ENCODE measurements around the gene USP40. TPM values are rescaled to one million over a fixed set of nuclear protein-coding genes. Genes with fewer than 3 reads are reported as not detected.
"Not testable (repeated sequence)": the region's sequence is repeated elsewhere in the genome, so short reads cannot be mapped to it uniquely, and the experiment has no call there.

The USP40 gene
- total RNA-seq, 1 experiment from 2014 or later: 127 TPM

GRCh38 chr2:233593201-233593600 is 26.6 kb upstream of the USP40 start:
- Histone ChIP-seq H2AFZ (no peak overlapping the region), H3K4me1 (replicated peaks; ENCODE audit: insufficient read depth) (peaks cover 11% of the 10 kb centered on the region), H3K4me2 (no peak overlapping the region), H3K36me3 (ENCODE audit: low read depth) (no peaks in the 10 kb centered on the region), H3F3A (ENCODE audit: insufficient read depth, low read depth) (no peaks in the 10 kb centered on the region), H3K27ac (no peak overlapping the region), H3K79me2 (ENCODE audit: low read depth) (no peaks in the 10 kb centered on the region), H3K4me3 (no peak overlapping the region), H3K9me2 (ENCODE audit: insufficient read depth) (no peaks in the 10 kb centered on the region), H3K9me3 (ENCODE audit: insufficient read depth, low read depth) (no peaks in the 10 kb centered on the region), H3K27me3 (ENCODE audit: insufficient read depth, low read depth) (no peaks in the 10 kb centered on the region), H4K20me1 (ENCODE audit: insufficient read depth) (no peaks in the 10 kb centered on the region)
- peak in 1 of 2 experiments; percentile 9 for DNase-seq
- BruUV-seq (replicated peaks): no TSS peak
- intact Hi-C loops (cut with micrococcal nuclease; ENCODE audit: unreplicated experiment): no loop called here
- ChIA-PET CTCF (no interaction called here), POLR2A (ENCODE audit: unreplicated experiment) (no interaction called here)
- no peak for TF ChIP-seq CTCF (conservative IDR thresholded peaks at IDR 0.05)
- TF ChIP-seq EZH2 (IDR thresholded peaks at IDR 0.05; ENCODE audit: low read depth): no peak

GRCh38 chr2:233592706-233593105 is 26.1 kb upstream of the USP40 start:
- H3K4me1 ChIP-seq (replicated peaks; ENCODE audit: insufficient read depth); H3K9me2 ChIP-seq (ENCODE audit: insufficient read depth); CTCF ChIA-PET; H3K27ac ChIP-seq; H3K36me3 ChIP-seq (ENCODE audit: low read depth); H3K79me2 ChIP-seq (ENCODE audit: low read depth); intact Hi-C loops (cut with micrococcal nuclease; ENCODE audit: unreplicated experiment); H3K4me3 ChIP-seq; H2AFZ ChIP-seq; H3K9me3 ChIP-seq (ENCODE audit: insufficient read depth, low read depth); H3K27me3 ChIP-seq (ENCODE audit: insufficient read depth, low read depth); H4K20me1 ChIP-seq (ENCODE audit: insufficient read depth); DNase-seq; H3F3A ChIP-seq (ENCODE audit: insufficient read depth, low read depth); POLR2A ChIA-PET (ENCODE audit: unreplicated experiment); H3K4me2 ChIP-seq; BruUV-seq (replicated peaks): not testable (repeated sequence)

- H3K9me3 ChIP-seq (ENCODE audit: insufficient read depth, low read depth): no peaks in the 10 kb centered on the region; the same call in 1 of the 2 replicates
- no peaks in the 10 kb centered on the region for H4K20me1 ChIP-seq (ENCODE audit: insufficient read depth)
- DNase-seq: no peak
- no peaks in the 10 kb centered on the region for H3K4me1 ChIP-seq (replicated peaks; ENCODE audit: insufficient read depth)
- no peaks in the 10 kb centered on the region for H3K9me2 ChIP-seq (ENCODE audit: insufficient read depth)
- no peak overlapping the region for H3K4me2 ChIP-seq
- POLR2A ChIA-PET (ENCODE audit: unreplicated experiment): no interaction called here
- no peak overlapping the region for H3K27ac ChIP-seq
- no peak overlapping the region for H3K4me3 ChIP-seq
- no peaks in the 10 kb centered on the region for H3K79me2 ChIP-seq (ENCODE audit: low read depth)
- no peak overlapping the region for H2AFZ ChIP-seq
- no TSS peak for BruUV-seq (replicated peaks)
- no peaks in the 10 kb centered on the region for H3K27me3 ChIP-seq (ENCODE audit: insufficient read depth, low read depth)
- no peaks in the 10 kb centered on the region for H3K36me3 ChIP-seq (ENCODE audit: low read depth)
- H3F3A ChIP-seq (ENCODE audit: insufficient read depth, low read depth): no peaks in the 10 kb centered on the region
- no peak for TF ChIP-seq CTCF (conservative IDR thresholded peaks at IDR 0.05)
- CTCF ChIA-PET: no interaction called here
- intact Hi-C loops (cut with micrococcal nuclease; ENCODE audit: unreplicated experiment): no loop called here
These were observed 21.8 kb upstream of the USP40 start for GRCh38 chr2:233588400-233588799.

GRCh38 chr2:233584210-233584609 is 17.6 kb upstream of the USP40 start:
- DNase-seq: no peak
- intact Hi-C loops (cut with micrococcal nuclease; ENCODE audit: unreplicated experiment): no loop called here
- Histone ChIP-seq H3K79me2 (ENCODE audit: low read depth) (no peaks in the 10 kb centered on the region), H3K4me2 (no peak overlapping the region), H3K27ac (no peak overlapping the region), H2AFZ (0 out of 2 replicates have a peak overlapping the region, but pooled peaks have one; percentile 7), H4K20me1 (ENCODE audit: insufficient read depth) (no peaks in the 10 kb centered on the region), H3K4me1 (replicated peaks; ENCODE audit: insufficient read depth) (no peaks in the 10 kb centered on the region), H3K36me3 (ENCODE audit: low read depth) (no peaks in the 10 kb centered on the region), H3K9me2 (ENCODE audit: insufficient read depth) (no peaks in the 10 kb centered on the region), H3K27me3 (ENCODE audit: insufficient read depth, low read depth) (no peaks in the 10 kb centered on the region), H3K9me3 (ENCODE audit: insufficient read depth, low read depth) (no peaks in the 10 kb centered on the region; the same call in 1 of the 2 replicates), H3K4me3 (no peak overlapping the region), H3F3A (ENCODE audit: insufficient read depth, low read depth) (no peaks in the 10 kb centered on the region)
- ChIA-PET CTCF (no interaction called here), POLR2A (ENCODE audit: unreplicated experiment) (no interaction called here)
- TF ChIP-seq CTCF (conservative IDR thresholded peaks at IDR 0.05): no peak
- TF ChIP-seq EZH2 (IDR thresholded peaks at IDR 0.05; ENCODE audit: low read depth): no peak
- BruUV-seq (replicated peaks): no TSS peak

GRCh38 chr2:233583217-233583965 is 16.8 kb upstream of the USP40 start:
- H3K9me2 ChIP-seq (ENCODE audit: insufficient read depth); intact Hi-C loops (cut with micrococcal nuclease; ENCODE audit: unreplicated experiment); H4K20me1 ChIP-seq (ENCODE audit: insufficient read depth); H3F3A ChIP-seq (ENCODE audit: insufficient read depth, low read depth); H3K36me3 ChIP-seq (ENCODE audit: low read depth); H3K4me1 ChIP-seq (replicated peaks; ENCODE audit: insufficient read depth); H2AFZ ChIP-seq; DNase-seq; H3K27ac ChIP-seq; H3K79me2 ChIP-seq (ENCODE audit: low read depth); H3K4me2 ChIP-seq; CTCF ChIA-PET; H3K27me3 ChIP-seq (ENCODE audit: insufficient read depth, low read depth); BruUV-seq (replicated peaks); H3K4me3 ChIP-seq; H3K9me3 ChIP-seq (ENCODE audit: insufficient read depth, low read depth): not testable (repeated sequence)
- POLR2A ChIA-PET (ENCODE audit: unreplicated experiment): interaction anchor here (0.6 kb wide), 1 partner anchor 74 kb away, joined by 6 read pairs; no protein-coding TSS in a partner anchor

All from PC-9 (cell line).